GM12878 (cell line): ENCODE measurements around the gene PRC1. TPM values are rescaled to one million over a fixed set of nuclear protein-coding genes. Genes with fewer than 3 reads are reported as not detected.

Experiments used
- BACH1 ChIP-seq: fragments of 450-650 bp; IDR thresholded peaks from 2 replicates; pipeline ENCODE4 v1.6.1; 2017; ENCODE audit warnings: mild to moderate bottlenecking, borderline replicate concordance
- FOS ChIP-seq: IDR thresholded peaks from 3 replicates; pipeline ENCODE4 v1.6.1; 2011; ENCODE audit warnings: borderline replicate concordance; ENCODE audit not compliant: insufficient read length; ENCODE audit errors: extremely low read depth
- FOXM1 ChIP-seq: IDR thresholded peaks from 2 replicates; pipeline ENCODE4 v1.6.1; 2012; ENCODE audit warnings: low read depth, mild to moderate bottlenecking, inconsistent platforms, low read length, moderate library complexity
- GABPA ChIP-seq: IDR thresholded peaks from 2 replicates; pipeline ENCODE4 v1.6.1; 2014; ENCODE audit warnings: antibody characterized with exemption, low read depth, mild to moderate bottlenecking, inconsistent platforms
- IKZF1 ChIP-seq: fragments of 450-650 bp; conservative IDR thresholded peaks from 2 replicates; pipeline ENCODE4 v1.6.1; 2017; ENCODE audit warnings: antibody characterized with exemption, mild to moderate bottlenecking
- PAX5 ChIP-seq: IDR thresholded peaks from 2 replicates; pipeline ENCODE4 v1.6.1; 2011; ENCODE audit warnings: low read depth, low read length, borderline replicate concordance
- PRDM15 ChIP-seq: fragments of 450-650 bp; formaldehyde crosslinking; IDR thresholded peaks from 2 replicates; pipeline ENCODE4 v1.4.0; 2020; ENCODE audit warnings: mild to moderate bottlenecking, moderate library complexity
- TARDBP ChIP-seq: IDR thresholded peaks from 2 replicates; pipeline ENCODE4 v1.6.1; 2016; ENCODE audit warnings: borderline replicate concordance
- polyA plus RNA-seq, 11 experiments: library from polyadenylated mRNA; depleted of rRNA in 4 of 11; unstranded in 6 of 11; stranded (reverse) in 5 of 11; fragments of >200 nt; fragmentation: Nextera tagmentation in 4 of 11; fragmentation: Illumina TruSeq in 1 of 11; extraction: Ambion mirVana in 4 of 11; extraction: Trizol in 1 of 11; gene quantifications; 1 replicate in 1 of 11; 2 replicates in 10 of 11; pipeline versions ENCODE4 v1.2.1 to v1.2.3, GENCODE V29; 2011 to 2016; ENCODE audit warnings: inconsistent platforms in 2 of 11, missing spikeins in 2 of 11, low read depth in 1 of 11
- total RNA-seq, 4 experiments: library from RNA; depleted of rRNA in 3 of 4; stranded (reverse); fragments of >200 nt in 3 of 4; fragmentation: Illumina TruSeq in 1 of 4; extraction: Trizol in 1 of 4; gene quantifications; 2 replicates each; pipeline versions ENCODE4 v1.2.1 to v1.2.3, GENCODE V29; 2013 to 2021
- TF ChIP-seq, protein P1 (sequence below): fragments of 450-650 bp; IDR thresholded peaks from 2 replicates; pipeline ENCODE4 v1.6.1; 2017; ENCODE audit warnings: mild to moderate bottlenecking, low read depth, inconsistent platforms; ENCODE audit not compliant: poor library complexity, severe bottlenecking

The PRC1 gene
- total and polyA plus RNA-seq, 10 of the 15 experiments (the other 5 are each of a cell fraction or from before 2014, with no cell fraction given): 100 to 241 (median 131) TPM

DNA sequence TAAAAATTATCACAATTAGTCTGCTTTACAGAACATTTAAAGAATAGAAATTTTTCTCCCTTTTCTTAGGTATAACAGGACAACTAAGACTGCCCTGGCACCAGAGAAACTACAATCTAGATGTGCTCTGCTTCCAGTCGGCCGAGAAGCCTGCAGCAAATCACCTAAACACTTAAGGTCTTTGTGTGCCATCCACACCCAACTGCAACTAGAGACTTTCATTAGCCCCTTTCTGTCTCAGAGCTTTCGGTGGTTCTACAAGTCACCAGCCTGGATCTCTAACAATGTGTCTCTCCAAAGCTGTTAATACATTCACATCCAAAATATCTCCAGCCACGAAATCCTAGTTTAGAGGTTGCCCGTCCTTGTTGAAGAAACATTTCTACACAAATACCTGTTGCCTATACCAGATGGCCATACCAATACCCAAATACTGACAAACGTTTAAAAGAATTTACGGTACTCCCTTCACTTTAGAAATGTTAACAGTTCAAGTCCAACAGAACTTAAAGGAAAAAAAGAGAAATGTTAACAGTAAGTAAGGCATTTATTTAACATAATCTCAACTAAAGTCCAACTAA, 6.7 kb downstream of the PRC1 start (continued):
- TF ChIP-seq, protein P1, sequence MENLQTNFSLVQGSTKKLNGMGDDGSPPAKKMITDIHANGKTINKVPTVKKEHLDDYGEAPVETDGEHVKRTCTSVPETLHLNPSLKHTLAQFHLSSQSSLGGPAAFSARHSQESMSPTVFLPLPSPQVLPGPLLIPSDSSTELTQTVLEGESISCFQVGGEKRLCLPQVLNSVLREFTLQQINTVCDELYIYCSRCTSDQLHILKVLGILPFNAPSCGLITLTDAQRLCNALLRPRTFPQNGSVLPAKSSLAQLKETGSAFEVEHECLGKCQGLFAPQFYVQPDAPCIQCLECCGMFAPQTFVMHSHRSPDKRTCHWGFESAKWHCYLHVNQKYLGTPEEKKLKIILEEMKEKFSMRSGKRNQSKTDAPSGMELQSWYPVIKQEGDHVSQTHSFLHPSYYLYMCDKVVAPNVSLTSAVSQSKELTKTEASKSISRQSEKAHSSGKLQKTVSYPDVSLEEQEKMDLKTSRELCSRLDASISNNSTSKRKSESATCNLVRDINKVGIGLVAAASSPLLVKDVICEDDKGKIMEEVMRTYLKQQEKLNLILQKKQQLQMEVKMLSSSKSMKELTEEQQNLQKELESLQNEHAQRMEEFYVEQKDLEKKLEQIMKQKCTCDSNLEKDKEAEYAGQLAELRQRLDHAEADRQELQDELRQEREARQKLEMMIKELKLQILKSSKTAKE: no peak
- no peak for TF ChIP-seq BACH1
- TF ChIP-seq GABPA: no peak
- no peak for TF ChIP-seq PAX5
- TF ChIP-seq FOS: no peak
- no peak for TF ChIP-seq FOXM1
- TF ChIP-seq PRDM15: no peak
- TF ChIP-seq IKZF1: no peak
- TF ChIP-seq TARDBP: no peak
